Activated T-cell treated with anti-CD3 and anti-CD28 coated beads, Interleukin-2, amount 50 U/mL, for 48 hours (primary cell): ENCODE measurements around the gene DOCK9.
"Not testable (repeated sequence)": the region's sequence is repeated elsewhere in the genome, so short reads cannot be mapped to it uniquely, and the experiment has no call there.

Experiments used
- DNase-seq, 2 experiments: peaks; one replicate each; pipeline ENCODE4 v3.0.0-alpha.2; 2020

Gene DOCK9

GRCh38 chr13:98755729-98756128, 222.1 kb downstream of the DOCK9 start:
- DNase-seq: no peak

DNA sequence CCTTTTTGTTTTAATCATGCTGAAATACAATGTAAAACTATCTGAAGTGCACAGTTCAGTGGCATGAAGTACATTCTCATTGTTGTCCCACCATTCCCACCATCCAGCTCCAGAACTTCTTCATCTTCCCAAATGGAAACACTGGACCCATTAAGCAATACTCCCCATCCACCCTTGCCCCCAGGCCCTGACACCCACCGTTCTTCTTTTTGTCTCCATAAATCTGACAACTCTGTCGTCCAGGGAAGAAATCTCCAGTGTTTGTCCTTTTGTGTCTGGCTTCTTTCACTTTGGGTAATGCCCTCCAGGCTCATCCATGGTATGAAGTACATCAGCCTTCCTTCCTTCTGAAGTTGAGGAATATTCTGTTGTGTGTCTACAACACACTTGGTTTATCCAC, 222.7 kb downstream of the DOCK9 start:
- no peak for DNase-seq

DNA sequence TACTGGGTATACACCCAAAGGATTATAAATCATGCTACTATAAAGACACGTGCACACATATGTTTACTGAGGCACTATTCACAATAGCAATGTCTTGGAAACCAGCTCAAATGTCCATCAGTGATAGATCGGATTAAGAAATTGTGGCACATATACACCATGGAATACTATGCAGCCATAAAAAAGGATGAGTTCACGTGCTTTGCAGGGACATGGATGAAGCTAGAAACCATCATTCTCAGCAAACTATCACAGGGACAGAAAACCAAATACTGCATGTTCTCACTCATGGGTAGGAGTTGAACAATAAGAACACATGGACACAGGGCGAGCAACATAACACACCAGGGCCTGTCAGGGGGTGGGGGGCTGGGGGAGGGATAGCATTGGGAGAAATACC, 223.4 kb downstream of the DOCK9 start:
- not testable (repeated sequence) for DNase-seq

DNA sequence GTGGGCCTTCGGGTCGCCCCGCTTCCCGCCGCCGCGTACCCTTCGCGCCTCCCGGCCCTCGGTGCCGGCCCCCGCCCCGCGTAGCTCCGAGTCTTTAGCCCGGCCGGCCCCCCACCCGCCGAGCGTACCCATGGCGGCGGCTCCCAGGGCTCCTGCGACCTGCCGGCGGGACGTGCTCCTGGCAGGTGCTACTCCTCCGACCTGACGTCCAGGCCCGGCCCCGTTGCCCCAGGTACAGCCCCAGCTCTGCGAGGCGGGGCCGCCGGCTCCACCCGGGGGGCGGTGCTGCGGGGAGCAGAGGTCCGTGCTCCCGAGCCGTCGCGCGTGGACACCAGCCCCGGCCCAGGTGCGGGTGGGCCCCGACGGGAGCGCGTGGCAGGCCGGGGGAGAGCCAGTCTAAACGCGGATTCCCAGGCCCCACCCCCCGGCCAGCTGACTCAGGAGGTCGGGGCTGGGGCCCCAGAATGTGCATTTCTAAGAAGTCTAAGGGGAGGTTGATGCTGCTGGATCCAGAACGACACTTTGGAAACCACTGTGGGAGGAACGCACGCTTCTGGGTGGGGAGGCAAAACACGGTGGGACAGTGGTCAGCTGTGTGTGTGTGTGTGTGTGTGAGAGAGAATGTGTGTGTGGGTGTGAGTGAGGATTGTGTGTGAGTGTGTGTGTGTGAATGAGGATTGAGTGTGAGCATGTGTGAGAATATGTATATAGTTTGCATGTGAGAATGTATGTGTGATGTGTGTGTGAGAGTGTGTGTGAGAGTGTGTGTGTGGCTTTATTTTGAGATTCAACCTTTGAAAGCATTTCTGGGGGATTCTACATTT, 225.2 kb downstream of the DOCK9 start, which contains the start of gene SLC15A1:
TSS of gene SLC15A1 (minus strand) at position 206 of the 824 bp plus-strand sequence. CDS start at position 132, 74 bp downstream.
- DNase-seq: no peak

- no peak for DNase-seq
These were observed 225.9 kb downstream of the DOCK9 start for GRCh38 chr13:98751861-98752466.

DNA sequence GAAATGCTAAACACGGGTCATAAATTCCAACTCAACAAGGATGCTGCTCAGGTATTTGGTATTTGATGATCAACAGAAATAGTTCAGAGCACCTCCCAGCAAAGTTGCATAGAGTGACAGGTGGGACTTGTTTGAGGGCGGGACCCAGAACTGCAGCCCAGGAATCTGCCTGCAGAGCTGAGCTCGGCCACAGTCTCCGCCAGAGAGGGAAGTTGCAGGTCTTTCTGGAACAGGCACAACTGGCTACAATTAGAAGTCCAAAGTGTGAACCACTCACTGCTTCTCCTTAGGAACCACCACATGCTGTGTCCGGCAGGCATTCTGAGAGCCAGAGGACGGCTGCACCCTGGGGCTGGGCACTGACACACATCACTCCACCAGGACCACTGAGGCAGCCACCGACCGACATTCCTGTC, 226.5 kb downstream of the DOCK9 start:
- no peak for DNase-seq

- no peak for DNase-seq
These were observed 228.4 kb downstream of the DOCK9 start for GRCh38 chr13:98749501-98749900.

DNA sequence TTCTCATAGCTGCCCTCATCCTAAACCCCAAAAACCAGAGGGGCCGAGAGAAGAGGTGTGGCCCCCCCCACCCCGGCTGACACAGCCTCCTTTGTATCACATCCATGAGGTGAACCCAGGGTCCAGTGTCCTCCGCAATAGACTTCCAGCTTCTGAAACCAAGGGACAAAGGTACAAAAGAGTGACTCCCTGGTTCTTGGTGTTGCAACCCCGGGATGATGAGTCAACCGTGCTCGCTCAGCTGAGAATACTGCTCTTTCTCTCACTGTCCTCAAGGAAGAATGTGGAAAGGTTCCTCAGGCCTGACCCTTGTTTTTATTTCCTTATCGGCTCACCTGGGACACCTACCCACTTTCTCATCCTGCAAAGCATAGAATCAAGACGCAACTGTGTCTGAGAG, 230.9 kb downstream of the DOCK9 start:
- DNase-seq: no peak
